Osteocyte (in vitro differentiated cells): Measurements from ENCODE around the gene ZNF785. TPM values are rescaled to one million over a fixed set of nuclear protein-coding genes. Genes with fewer than 3 reads are reported as not detected.

Experiments
- DNase-seq: peaks from one replicate; pipeline ENCODE4 v3.0.0; 2021; ENCODE audit warnings: mixed read lengths; ENCODE audit not compliant: unreplicated experiment; ENCODE audit errors: extremely low spot score
- H3K27ac Mint-ChIP-seq: one replicate; pipeline ENCODE4 v1.8.0; 2021; ENCODE audit warnings: mild to moderate bottlenecking, mixed read lengths; ENCODE audit not compliant: unreplicated experiment
- H3K27me3 Mint-ChIP-seq: one replicate; pipeline ENCODE4 v1.8.0; 2021; ENCODE audit warnings: mixed read lengths; ENCODE audit not compliant: unreplicated experiment
- H3K36me3 Mint-ChIP-seq: one replicate; pipeline ENCODE4 v1.8.0; 2021; ENCODE audit warnings: mixed read lengths; ENCODE audit not compliant: unreplicated experiment
- H3K4me1 Mint-ChIP-seq: one replicate; pipeline ENCODE4 v1.8.0; 2021; ENCODE audit warnings: mixed read lengths; ENCODE audit not compliant: unreplicated experiment
- H3K4me3 Mint-ChIP-seq: one replicate; pipeline ENCODE4 v1.8.0; 2021; ENCODE audit warnings: mild to moderate bottlenecking, moderate library complexity, mixed read lengths; ENCODE audit not compliant: unreplicated experiment
- H3K9me3 Mint-ChIP-seq: one replicate; pipeline ENCODE4 v1.8.0; 2021; ENCODE audit warnings: mixed read lengths; ENCODE audit not compliant: unreplicated experiment
- total RNA-seq: library from RNA; stranded (reverse); gene quantifications from 2 replicates; pipeline ENCODE4 v1.2.1, GENCODE V29; 2021
- TF ChIP-seq, protein P1 (sequence below): fragments of 200-600 bp; sonication (generic); IDR thresholded peaks from 2 replicates; pipeline ENCODE4 v1.5.0; 2021; ENCODE audit warnings: antibody characterized with exemption, mild to moderate bottlenecking, moderate library complexity

Gene ZNF785
- total RNA-seq, 1 donor from 2014 or later, result 19.8 TPM

DNA sequence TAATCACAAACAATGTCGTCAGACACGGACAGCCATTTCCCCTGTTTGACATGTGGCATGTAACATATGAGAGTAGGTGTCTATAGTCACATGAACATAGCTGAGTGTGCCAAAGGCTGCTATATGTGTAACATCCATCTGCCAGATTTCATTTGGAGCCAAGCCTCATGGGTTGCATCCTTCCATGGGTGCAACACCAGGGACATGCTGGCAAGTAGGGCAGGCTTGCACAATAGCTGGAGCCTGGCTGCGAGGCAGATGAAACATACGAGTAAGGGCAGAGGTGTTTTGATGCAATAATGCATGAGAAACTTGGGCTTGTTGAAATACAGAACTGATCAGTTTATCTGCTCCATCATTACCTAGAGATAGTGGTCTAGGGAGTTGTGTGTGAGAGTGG lies 33.7 kb upstream of the ZNF785 start:
- H3K27me3 Mint-ChIP-seq, result peaks cover 33% of the 10 kb centered on the region
- H3K4me1 Mint-ChIP-seq, result no peaks in the 10 kb centered on the region
- H3K9me3 Mint-ChIP-seq, result no peaks in the 10 kb centered on the region
- no peaks in the 10 kb centered on the region for H3K36me3 Mint-ChIP-seq
- H3K27ac Mint-ChIP-seq, result no peak overlapping the region
- no peak overlapping the region for H3K4me3 Mint-ChIP-seq
- TF ChIP-seq, protein P1, sequence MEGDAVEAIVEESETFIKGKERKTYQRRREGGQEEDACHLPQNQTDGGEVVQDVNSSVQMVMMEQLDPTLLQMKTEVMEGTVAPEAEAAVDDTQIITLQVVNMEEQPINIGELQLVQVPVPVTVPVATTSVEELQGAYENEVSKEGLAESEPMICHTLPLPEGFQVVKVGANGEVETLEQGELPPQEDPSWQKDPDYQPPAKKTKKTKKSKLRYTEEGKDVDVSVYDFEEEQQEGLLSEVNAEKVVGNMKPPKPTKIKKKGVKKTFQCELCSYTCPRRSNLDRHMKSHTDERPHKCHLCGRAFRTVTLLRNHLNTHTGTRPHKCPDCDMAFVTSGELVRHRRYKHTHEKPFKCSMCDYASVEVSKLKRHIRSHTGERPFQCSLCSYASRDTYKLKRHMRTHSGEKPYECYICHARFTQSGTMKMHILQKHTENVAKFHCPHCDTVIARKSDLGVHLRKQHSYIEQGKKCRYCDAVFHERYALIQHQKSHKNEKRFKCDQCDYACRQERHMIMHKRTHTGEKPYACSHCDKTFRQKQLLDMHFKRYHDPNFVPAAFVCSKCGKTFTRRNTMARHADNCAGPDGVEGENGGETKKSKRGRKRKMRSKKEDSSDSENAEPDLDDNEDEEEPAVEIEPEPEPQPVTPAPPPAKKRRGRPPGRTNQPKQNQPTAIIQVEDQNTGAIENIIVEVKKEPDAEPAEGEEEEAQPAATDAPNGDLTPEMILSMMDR, result no peak
- no peak for DNase-seq

DNA sequence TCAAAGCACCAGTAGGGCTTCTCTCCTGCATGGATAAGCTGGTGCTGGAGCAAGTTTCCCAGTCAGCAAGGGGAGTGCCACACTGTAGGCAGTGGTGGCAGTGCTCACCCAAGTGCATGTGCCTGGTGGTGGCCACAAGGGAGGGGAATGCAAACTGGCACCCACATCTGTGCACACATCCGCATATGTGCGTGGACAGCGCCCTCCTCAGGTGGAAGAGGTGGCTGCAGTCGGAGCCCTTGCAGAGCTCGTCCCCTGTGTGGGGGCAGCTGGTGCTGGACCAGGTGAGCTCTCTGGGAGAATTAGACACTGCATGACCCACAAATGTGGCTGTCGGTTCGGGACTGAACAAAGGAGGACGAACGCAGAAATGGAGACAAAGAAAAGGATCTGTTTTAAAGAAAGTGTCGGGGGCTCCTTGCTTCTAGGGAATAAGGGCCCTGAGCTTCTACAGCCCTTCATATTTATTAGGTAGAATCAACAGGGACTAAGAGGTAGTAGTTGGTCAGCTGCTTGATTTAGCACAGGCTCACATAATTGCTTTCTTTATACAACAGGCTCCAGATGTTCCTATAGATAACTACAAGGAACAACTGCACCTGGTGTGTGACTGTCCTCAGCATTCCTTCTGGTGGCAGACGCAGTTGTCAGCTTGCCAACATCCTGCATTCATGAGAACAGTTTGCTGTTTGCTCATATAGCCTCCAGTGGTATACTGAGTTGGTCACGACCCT lies 30.0 kb upstream of the ZNF785 start:
- DNase-seq, result no peak
- H3K27me3 Mint-ChIP-seq, result peaks cover 14% of the 10 kb centered on the region

DNA sequence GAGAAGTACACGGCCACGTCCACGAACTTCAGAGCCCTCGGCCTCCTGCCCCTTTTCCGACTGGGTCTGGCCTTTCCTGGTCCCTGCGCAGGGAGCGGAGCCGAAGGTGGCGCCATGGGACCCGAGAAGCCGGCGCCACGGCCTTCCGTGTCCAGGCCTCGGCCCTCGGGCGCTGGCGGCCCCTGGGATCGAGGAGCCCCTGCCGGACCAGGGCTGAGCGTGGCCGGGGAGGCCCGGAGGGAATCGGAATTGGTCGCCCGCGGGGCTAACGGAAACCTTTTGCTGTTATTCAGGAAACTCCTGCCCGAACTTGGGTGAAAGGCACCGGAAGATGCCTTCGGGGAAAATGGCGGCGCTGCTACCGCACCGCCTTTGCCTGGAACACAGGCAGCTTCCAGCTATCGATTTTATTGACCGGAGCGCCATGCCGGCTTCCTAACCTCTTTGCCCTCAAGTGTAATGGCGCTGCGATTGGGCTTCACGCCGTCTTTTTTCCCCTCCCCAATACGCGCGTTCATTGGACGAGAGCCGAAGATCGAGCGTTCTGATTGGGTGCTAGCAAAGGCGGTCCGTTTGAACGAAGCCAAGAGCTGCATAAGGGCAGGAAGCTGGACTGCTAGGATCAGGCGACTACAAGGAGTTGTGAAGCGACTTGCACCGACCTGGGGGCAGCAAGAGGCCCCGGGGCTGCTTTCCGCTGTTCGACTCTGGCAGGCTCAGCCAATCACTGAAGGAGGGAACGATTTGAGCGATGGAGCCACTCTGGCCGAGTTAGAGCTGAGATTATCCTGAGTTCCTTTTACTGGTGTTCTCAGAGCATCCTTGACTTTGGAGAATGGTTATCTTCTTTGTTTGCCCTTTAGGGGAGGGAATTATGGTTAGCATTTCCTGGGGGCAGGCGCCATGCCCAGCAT lies 24.7 kb upstream of the ZNF785 start, which contains the start of gene ZNF689:
Gene ZNF689 (minus strand): TSS at position 464 of the 914 bp plus-strand sequence. CDS start 348 bp downstream, at position 116.
- H3K36me3 Mint-ChIP-seq, result peaks cover 15% of the 10 kb centered on the region
- peak within 1 kb of the TSS; percentile 88 for H3K4me3 Mint-ChIP-seq
- H3K27me3 Mint-ChIP-seq, result no peaks in the 10 kb centered on the region
- peaks cover 9% of the 10 kb centered on the region for H3K4me1 Mint-ChIP-seq
- TF ChIP-seq, protein P1, result no peak
- H3K27ac Mint-ChIP-seq, result peak within 1 kb of the TSS; percentile 94
- no peaks in the 10 kb centered on the region for H3K9me3 Mint-ChIP-seq
- DNase-seq, result peak; percentile 98

More for the DNA sequence above, 30.0 kb upstream of the ZNF785 start:
- no peak overlapping the region for H3K4me3 Mint-ChIP-seq
- H3K4me1 Mint-ChIP-seq, result peaks cover 1% of the 10 kb centered on the region
- no peaks in the 10 kb centered on the region for H3K9me3 Mint-ChIP-seq
- H3K27ac Mint-ChIP-seq, result no peak overlapping the region
- TF ChIP-seq, protein P1, result peak; percentile 42
- H3K36me3 Mint-ChIP-seq, result no peaks in the 10 kb centered on the region

DNA sequence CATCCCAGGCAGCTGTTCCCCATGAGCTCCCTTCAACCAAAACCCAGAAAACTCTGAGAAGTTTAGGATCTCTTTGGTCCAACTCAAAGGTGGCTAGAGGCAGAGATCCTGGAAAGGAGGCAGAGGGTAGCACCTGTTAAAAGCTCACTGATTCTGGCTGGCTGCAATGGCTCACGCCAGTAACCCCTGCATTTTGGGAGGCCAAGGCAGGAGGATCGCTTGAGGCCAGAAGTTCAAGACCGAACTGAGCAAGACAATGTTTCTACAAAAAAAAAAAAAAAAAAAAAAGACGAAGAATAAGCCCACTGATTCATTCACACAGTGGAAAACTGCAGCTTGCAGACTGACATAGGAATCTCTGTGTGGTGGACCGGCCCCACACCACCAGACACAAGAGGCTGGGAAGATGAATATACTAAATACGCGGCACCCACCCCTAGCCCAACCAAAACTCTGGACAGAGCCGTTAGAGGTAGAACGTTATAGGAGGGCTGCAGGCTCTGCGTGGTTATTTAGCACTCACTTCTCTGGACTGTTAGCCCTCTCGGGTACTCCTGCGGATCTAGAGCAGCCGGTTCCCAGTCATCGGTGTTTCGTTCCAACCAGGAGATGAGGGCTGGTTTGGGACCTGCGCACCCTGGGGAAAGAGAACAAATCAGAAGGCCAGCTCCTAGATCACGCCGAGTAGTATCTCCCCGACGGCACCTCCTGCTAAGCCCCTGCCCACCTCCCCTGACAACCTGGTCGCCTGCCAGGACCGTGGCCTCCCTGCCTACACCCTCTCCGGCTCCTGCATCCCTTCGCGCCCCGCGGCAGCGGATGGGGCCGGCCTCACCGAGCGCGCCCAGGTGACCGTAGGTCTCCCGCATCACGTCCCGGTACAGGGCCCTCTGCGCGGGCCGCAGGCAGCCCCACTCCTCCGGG lies 23.8 kb upstream of the ZNF785 start:
- TF ChIP-seq, protein P1, result no peak
- peaks cover 22% of the 10 kb centered on the region for H3K36me3 Mint-ChIP-seq
- no peaks in the 10 kb centered on the region for H3K9me3 Mint-ChIP-seq
- H3K27ac Mint-ChIP-seq, result peak overlapping the region; percentile 94
- peak; percentile 87 for DNase-seq
- peak overlapping the region; percentile 88 for H3K4me3 Mint-ChIP-seq
- H3K27me3 Mint-ChIP-seq, result no peaks in the 10 kb centered on the region
- H3K4me1 Mint-ChIP-seq, result peaks cover 9% of the 10 kb centered on the region
